HG03460 (cell line): ENCODE data around the gene WWP2.
"Not testable (repeated sequence)": the region's sequence is repeated elsewhere in the genome, so short reads cannot be mapped to it uniquely, and the experiment has no call there.

Experiments
- ATAC-seq: cut with Tn5 transposase; IDR thresholded peaks from one replicate; pipeline ENCODE4 v1.9.1; 2021; ENCODE audit not compliant: unreplicated experiment

The WWP2 gene

DNA sequence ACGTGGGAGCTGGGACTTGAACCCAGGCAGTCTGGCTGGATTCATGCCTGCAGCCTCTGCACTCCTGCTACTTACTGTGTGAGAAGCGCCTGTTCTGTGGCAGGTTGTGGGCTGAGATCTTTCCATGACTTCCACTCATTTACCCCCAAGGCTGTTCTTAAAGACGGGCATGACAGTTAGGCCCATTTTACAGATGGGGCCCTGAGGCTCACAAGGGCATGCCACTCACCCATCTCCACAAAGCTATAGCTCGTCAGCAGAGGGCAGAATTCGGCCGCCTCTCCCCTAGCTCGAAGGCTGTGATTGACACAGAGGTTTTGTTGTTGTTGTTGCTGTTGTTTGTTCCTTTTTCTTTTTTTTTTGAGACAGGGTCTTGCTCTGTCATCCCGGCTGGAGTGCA, 210.8 kb downstream of the WWP2 start:
- not testable (repeated sequence) for ATAC-seq

DNA sequence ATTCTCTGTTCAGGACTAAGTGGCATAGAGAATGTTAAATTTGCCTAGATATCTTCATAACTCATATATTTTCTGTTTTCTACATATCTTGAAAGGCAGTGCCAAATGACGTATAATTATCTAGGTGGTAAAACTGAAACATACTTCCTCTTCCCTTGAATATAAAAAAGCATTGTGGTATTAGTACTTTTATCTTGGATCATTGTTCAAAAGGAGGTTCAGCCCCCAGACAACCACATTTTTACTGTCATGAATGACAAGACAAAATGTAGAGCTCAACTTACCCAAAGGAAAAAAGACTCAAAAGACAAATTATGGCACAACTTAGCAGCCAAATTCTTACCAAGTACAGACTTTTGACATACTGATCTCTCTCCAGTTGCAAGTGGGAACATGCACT, 223.1 kb downstream of the WWP2 start:
- ATAC-seq = not testable (repeated sequence)
